Panc1 (cell line): ENCODE measurements around the gene RBL1.

Source experiments
- CTCF ChIP-seq: fragments of 450-650 bp; IDR thresholded peaks from 2 replicates; pipeline ENCODE4 v1.5.1; 2017; ENCODE audit warnings: mild to moderate bottlenecking
- SIN3A ChIP-seq: IDR thresholded peaks from 2 replicates; pipeline ENCODE4 v1.6.1; 2012; ENCODE audit warnings: low read depth, mild to moderate bottlenecking, low read length, moderate library complexity, borderline replicate concordance; ENCODE audit not compliant: insufficient read depth

GRCh38 chr20:36989797-36990196, 106.0 kb downstream of the RBL1 start:
- TF ChIP-seq CTCF: no peak
- no peak for TF ChIP-seq SIN3A
